HG03175 (cell line): ENCODE measurements around the gene TMTC1.
"Not testable (repeated sequence)": the region's sequence is repeated elsewhere in the genome, so short reads cannot be mapped to it uniquely, and the experiment has no call there.

Experiments used
- ATAC-seq: cut with Tn5 transposase; IDR thresholded peaks from one replicate; pipeline ENCODE4 v1.9.1; 2021; ENCODE audit warnings: mild to moderate bottlenecking, moderate library complexity; ENCODE audit not compliant: unreplicated experiment

The TMTC1 gene

GRCh38 chr12:29674463-29674862 is 109.3 kb downstream of the TMTC1 start:
- ATAC-seq: no peak

DNA sequence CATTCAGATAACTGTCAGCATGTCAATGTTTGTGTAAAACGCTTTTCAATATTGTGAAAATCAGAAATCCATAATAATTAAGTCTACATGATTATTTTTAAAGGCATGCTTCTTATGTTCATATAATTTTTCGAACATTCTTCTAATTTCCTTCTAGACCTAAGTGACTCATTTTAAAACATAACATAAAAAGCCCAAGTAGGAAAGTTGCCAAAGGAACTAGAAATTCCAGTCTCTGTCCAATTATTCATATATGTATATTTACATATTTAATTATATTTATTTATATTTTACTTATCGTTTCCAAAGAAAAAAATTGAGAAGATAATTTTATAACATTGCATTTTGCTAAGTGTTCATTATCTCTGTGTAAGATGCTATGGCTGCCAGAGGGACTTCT is 110.4 kb downstream of the TMTC1 start:
- ATAC-seq: no peak

DNA sequence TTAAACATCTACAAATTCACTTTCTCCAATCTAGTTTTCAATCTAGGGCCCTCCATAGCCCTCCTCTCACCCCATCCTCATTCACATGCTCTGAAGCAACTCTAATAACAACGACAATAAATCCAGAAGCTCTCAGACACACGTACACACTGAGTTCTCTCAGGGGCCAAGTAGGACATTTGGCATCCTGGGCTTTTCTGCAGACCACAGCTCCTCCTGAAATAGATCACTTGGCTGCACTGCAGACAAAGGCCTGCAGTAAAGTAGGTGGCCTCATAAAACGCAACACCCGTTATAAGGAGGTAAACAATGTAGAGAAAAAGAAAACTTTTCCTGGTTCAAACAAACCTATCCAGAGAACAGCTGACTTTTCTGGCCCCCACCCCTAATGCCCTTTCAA is 111.2 kb downstream of the TMTC1 start:
- no peak for ATAC-seq

GRCh38 chr12:29671742-29672141 is 112.0 kb downstream of the TMTC1 start:
- ATAC-seq: no peak

DNA sequence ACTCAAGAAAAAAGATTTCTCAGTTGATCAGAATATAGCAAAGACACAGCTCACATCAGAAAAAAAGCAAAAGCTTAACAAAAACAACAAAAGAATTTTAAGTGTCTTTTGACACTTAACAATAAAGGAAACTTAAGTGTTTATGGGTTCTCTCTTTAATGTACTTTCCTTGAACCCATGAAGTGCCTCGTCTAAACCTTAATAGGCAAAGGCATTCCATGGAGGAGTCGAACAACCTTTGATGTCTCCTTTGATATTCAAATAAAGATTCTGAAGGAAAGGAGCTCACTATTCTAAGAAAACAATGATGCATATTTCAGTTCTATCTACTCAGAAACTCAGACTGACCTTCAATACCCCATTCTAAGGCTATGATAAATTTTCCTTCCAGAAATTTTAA is 116.7 kb downstream of the TMTC1 start:
- no peak for ATAC-seq

DNA sequence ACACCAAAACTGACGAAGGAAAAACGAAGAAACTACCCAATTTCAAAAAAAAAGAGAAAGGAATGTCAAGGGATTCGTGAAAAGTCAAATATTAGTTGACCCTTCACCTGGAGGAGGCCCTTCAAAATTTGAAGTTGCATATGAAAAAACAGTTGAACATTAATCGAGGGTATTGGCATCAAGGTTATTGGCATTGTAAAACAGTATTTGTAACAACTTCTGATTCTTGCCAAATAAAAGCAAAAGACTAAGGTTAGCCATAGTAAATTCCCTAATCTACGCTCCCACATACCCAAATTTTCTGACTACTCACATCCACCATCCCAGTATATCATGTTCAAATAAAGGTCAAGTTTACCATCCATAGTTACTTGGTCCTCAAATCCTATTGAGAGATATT is 118.6 kb downstream of the TMTC1 start:
- no peak for ATAC-seq

DNA sequence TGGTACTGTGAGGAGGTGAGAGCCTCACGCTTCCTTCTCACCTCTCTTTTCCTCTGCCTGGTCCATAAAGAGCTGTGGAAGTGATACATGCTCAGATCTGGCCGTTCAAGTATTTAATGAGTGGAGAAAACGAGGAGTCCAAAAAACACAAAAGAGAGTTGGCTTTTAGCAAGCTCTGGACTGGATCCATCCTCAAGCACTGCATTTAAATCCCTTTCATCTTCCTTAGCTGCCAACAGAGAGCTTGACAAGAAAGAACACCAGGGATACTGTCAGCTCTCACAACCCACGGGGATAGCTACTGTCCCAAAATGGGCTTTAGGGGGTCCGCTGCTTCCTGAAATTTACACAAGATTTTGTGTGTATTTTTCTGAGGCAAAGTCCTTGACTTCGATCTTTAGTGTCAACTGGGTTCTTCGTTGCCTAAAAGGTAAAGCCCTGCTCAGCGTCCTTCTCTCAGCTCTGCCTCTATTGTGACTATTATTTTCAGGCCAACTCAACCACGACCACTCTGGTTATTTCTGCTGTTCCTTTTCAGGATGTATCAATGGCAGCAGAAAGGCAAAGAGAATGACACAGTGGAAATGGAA is 120.9 kb downstream of the TMTC1 start:
- no peak for ATAC-seq

DNA sequence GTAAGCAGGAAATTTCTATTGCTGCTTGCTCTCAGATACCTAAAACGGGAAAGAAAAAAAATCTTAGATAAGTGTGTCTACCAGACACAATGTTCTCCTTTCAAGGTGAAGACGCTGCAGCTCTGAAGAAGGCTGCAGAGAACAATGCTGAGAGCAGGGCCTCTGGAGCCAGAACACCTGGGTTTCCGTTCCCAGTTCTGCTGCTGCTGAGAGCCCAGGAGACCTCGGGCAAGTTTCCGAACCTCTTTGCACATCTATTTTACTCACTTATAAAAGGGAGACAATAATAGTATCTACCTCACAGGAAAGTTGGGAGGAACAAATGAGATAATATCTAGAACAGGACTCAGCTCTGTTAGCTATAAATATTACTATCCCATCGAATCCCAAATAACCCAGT is 122.9 kb downstream of the TMTC1 start:
- no peak for ATAC-seq

DNA sequence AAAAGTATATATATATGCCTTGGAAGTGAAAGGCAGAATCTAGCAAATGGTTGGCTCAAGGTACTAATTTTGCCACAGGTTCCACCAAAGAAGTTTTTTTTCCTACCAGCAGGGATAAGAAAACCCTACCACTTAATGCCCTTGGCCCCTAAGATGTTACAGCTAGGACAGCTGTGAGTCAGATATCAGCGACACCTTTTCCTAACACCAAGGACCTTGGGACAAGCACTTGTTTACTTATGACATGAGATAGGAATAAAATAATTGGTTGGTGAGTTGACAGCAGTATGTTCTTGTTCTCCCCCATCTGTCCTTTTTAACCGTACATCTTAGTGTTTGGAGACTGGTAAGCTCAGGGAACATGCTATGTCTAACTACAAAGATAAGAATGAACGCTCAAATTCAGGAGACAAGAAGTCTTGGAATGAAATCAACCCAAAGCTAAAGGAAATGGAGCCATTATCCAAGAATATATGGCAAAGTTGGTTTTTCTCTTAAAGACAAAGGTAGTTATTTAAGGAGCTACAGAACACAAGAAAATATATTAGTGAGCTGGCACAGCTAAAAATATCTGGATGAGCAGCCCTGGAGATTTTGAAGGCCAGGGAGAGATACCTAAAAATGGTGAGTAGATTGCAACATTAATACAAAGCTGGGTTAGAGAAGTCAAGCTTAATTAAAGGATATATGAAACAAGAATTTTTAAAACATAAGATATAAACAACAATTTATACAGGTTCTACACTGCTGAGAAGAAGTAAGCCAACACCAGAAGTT is 126.8 kb downstream of the TMTC1 start:
- ATAC-seq: no peak

GRCh38 chr12:29655861-29656260 is 127.9 kb downstream of the TMTC1 start:
- ATAC-seq: no peak

GRCh38 chr12:29653286-29653685 is 130.5 kb downstream of the TMTC1 start:
- ATAC-seq: no peak

DNA sequence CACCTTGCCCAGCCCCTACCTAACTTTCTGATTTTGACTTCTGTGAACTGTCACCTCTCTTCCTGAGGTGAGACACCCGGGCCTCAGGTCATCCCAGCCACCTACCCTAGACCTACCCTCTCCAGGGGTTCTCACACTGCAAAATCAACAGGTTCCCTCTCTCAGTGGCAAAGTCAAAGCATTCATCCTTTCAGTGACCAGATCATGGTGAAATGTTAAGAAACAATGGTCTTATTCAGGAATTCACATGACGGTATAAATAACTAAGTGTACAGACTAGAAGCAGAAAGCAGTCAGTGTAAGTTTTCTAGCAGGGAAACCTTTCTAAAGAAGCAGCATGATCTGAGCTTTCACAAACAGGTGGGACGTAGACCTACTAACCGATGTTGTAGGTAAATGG is 133.4 kb downstream of the TMTC1 start:
- ATAC-seq: no peak

DNA sequence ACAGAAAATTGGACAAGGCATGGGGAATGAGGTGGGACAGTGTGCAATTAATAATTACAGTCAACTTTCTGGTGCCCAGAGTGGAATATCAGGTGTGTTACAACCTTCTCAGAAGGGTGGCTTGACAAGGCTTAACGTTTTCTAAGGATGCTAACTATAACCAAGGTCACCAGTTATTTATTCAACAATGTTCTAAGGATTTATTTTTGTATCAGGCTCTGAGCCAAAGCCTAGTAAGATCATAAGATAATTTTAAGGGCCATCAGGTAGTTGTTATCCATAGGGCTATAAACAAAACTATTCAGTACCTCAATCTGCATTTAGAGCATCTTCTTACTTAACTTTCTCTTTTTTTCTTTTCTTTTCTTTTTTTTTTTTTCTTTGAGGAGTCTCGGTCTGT is 134.0 kb downstream of the TMTC1 start:
- ATAC-seq: no peak

GRCh38 chr12:29644536-29645162 is 139.1 kb downstream of the TMTC1 start:
- ATAC-seq: no peak

DNA sequence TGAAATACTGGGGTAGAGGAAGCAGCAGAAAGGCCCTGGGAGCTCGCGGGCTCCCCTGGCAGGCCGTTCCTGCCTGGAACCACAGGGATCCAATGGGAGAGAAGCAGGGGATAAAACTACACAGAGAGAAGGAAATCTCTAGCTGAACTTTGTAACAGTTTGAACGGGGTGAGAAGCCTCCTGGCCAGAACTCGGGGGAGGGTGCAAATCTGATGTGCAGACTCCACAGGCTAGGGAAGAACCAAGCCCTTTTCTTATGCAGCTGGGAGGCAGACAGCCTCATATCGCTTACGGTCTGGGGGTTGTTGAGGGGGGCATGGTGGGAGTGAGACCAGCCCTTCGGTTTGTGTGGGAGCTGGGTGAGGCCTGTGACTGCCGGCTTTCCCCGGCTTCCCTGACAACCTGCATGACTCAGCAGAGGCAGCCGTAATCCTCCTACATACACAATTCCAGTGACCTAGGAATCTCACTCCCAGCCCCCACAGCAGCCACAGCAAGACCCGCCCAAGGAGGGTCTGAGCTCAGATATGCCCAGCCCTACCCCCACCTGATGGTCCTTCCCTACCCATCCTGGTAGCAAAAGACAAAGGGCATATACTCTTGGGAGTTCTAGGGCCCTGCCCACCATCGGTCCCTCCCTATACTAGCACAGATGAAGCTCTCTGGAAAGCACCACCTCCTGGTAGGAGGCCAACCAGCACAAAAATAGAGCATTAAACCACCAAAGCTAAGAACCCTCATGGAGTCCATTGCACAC is 143.0 kb downstream of the TMTC1 start:
- no peak for ATAC-seq

DNA sequence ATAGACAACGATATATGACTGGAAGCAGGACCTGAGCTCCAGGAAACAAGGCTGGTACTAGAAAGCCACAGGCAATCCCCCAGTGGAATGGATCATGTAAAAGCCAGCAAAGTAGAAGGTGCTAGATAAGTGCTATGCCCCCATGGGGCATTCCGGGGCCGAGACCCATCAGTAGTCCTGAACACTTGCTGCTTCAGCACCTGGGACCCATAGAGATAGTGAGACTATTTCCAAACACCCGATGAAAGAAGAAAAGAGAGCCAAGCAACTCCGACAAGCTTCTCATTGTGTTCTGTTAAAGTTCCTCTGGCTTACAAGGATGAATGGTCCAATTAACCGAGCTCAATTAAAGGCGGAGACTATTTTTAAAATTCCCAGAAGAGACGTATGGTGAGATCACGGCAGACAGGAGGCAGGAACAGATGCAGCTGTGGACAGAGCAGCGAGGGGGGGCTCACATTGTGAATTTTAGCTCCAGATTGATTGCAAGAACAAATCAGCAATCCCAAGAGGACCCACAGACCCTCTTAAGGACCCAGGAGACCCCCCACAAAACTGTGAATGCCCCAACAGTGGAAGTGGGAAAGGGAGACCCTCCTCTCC is 143.7 kb downstream of the TMTC1 start:
- ATAC-seq: no peak

GRCh38 chr12:29638528-29638927 is 145.2 kb downstream of the TMTC1 start:
- no peak for ATAC-seq

GRCh38 chr12:29634057-29634456 is 149.7 kb downstream of the TMTC1 start:
- no peak for ATAC-seq

DNA sequence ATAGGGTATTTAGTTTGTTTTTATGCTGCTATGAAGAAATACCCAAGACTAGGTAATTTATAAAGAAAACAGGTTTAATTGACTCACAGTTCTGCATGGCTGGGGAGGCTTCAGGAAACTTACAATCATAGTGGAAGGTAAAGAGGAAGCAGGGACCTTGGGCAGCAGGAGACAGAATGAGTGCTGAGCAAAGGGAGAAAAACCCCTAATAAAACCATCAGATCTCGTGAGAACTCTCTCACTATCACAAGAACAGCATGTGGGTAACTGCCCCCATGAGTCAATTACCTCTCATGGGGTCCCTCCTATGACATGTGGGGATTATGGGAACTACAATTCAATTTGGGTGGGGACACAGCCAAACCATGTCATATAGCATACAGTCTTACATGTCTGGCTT is 153.6 kb downstream of the TMTC1 start:
- not testable (repeated sequence) for ATAC-seq

DNA sequence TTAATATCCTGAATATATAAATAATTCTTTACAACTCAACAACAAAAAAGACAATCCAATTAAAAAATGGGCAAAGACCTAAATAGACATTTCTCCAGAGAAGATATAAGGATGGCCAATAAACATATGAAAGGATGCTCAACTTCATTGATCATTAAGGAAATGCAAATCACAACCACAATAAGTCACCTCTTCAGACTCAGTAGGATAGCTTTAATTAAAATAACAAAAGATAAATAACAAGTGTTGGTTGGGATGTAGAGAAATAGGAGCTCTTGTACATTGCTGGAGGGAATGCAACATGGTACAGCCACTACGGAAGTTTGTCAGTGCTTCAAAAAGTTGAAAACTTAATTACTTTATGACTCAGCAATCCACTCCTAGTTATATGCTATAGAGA is 156.5 kb downstream of the TMTC1 start:
- ATAC-seq: no peak

DNA sequence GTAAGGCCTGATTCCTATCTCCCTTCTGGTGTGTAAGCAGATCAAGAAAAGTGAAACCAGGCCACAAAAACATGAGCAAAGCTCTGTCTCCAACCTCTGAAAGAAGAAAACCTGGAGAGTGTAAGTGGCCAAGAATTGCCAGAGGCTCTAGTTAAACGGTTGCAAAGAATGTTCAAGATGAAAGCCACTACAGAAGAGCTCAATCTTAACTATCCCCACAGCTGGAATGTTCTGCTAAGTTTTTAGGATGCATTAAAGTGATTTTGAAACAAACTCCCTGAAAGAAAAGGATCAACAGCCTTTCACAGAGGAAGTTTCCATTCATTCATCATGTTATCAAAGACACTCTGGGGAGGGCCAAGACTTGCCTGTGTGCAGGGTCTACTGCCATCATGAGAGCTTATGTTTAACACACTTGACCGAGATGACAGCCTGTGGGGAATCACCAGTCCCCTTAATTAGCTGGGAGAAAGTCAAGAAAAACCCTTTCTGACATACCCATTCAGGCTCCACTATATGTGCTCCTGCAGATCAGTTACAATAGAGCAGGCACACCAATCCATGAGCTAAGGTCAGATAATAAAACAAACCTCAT is 158.3 kb downstream of the TMTC1 start:
- ATAC-seq: no peak
